HCT116 (cell line): Measurements from ENCODE around the gene NPSR1. TPM values are rescaled to one million over a fixed set of nuclear protein-coding genes. Genes with fewer than 3 reads are reported as not detected.

Experiments
- ATAC-seq: fragments of 200-7000 bp; cut with Tn5 transposase; 2 replicates; pipeline ENCODE4 v1.9.1; 2020; ENCODE audit warnings: mild to moderate bottlenecking, moderate library complexity
- BruUV-seq: library from RNA; stranded (reverse); fragments of 400-500 nt; replicated peaks from 2 replicates; lab custom pipeline; 2021; lab: Mats Ljungman, UMichigan
- CTCF ChIA-PET: fragments of 300-600 bp; sonication (Branson Sonifier 250); formaldehyde crosslinking; loops from one replicate; lab custom pipeline; 2021; ENCODE audit warnings: antibody characterized with exemption; lab: Charles Lee
- POLR2A ChIA-PET: fragments of 300-600, 350-600 bp; sonication (Branson Sonifier 250); formaldehyde crosslinking; loops from one replicate; lab custom pipeline; 2021; ENCODE audit warnings: antibody characterized with exemption; lab: Charles Lee
- RAD21 ChIA-PET, 2 experiments: fragments of 300-600 bp; sonication (Branson Sonifier 250); formaldehyde crosslinking; loops; one replicate each; lab custom pipeline; 2023; ENCODE audit warnings: low total read pairs in 2 of 2; ENCODE audit not compliant: uncharacterized antibody in 2 of 2, unreplicated experiment in 2 of 2, low non-redundant PET in 1 of 2; lab: Charles Lee
- DNase-seq: peaks from one replicate; pipeline ENCODE4 v3.0.0-alpha.2; 2010; ENCODE audit warnings: low read depth, low spot score
- H2AFZ ChIP-seq: fragments of 200-600 bp; shearing (Covaris generic), sonication (generic); 2 replicates; pipeline ENCODE4 v1.6.1; 2017; ENCODE audit warnings: low read depth, mixed run types, mixed read lengths, antibody characterized with exemption, low read length; ENCODE audit not compliant: poor library complexity, severe bottlenecking
- H3K27ac ChIP-seq: 2 replicates; pipeline ENCODE4 v1.5.1; 2012; ENCODE audit warnings: low read depth, low read length
- H3K27me3 ChIP-seq: fragments of 200-600 bp; sonication (generic); 2 replicates; pipeline ENCODE4 v1.6.1; 2016; ENCODE audit warnings: mixed run types, low read length, mixed read lengths; ENCODE audit not compliant: insufficient read depth
- H3K36me3 ChIP-seq, 2 experiments: fragments of 200-500 bp in 1 of 2; fragments of 200-600 bp in 1 of 2; sonication (Bioruptor generic) in 1 of 2; sonication (generic) in 1 of 2; 2 replicates each; pipeline versions ENCODE4 v1.5.1 to v1.6.1; 2014 to 2016; ENCODE audit warnings: low read length in 2 of 2, inconsistent platforms in 1 of 2, mixed read lengths in 1 of 2, mixed run types in 1 of 2; ENCODE audit not compliant: insufficient read depth in 2 of 2, control insufficient read depth in 1 of 2
- H3K4me1 ChIP-seq, 2 experiments: fragments of 200-600 bp in 1 of 2; sonication (generic) in 1 of 2; 2 replicates each; pipeline versions ENCODE4 v1.5.1 to v1.6.1; 2012 to 2017; ENCODE audit warnings: low read length in 2 of 2, inconsistent platforms in 1 of 2, mild to moderate bottlenecking in 1 of 2, mixed read lengths in 1 of 2, mixed run types in 1 of 2, moderate library complexity in 1 of 2; ENCODE audit not compliant: insufficient read depth in 2 of 2, control insufficient read depth in 1 of 2
- H3K4me2 ChIP-seq: fragments of 200-600 bp; sonication (generic); 2 replicates; pipeline ENCODE4 v1.6.1; 2017; ENCODE audit warnings: mixed run types, low read length, mixed read lengths
- H3K4me3 ChIP-seq, 2 experiments: fragments of 200-600 bp in 1 of 2; sonication (generic) in 1 of 2; replicated peaks in 1 of 2; 2 replicates each; pipeline ENCODE4 v1.5.1; 2011 to 2016; ENCODE audit warnings: low read length in 2 of 2, control low read depth in 1 of 2, low read depth in 1 of 2, mild to moderate bottlenecking in 1 of 2, mixed read lengths in 1 of 2, mixed run types in 1 of 2
- H3K79me2 ChIP-seq: fragments of 200-600 bp; sonication (generic); 2 replicates; pipeline ENCODE4 v1.6.1; 2017; ENCODE audit warnings: mild to moderate bottlenecking, mixed run types, low read length, moderate library complexity, mixed read lengths; ENCODE audit not compliant: insufficient read depth
- H3K9ac ChIP-seq: fragments of 200-600 bp; sonication (generic); 2 replicates; pipeline ENCODE4 v1.6.1; 2016; ENCODE audit warnings: low read length, mixed read lengths
- H3K9me2 ChIP-seq: fragments of 200-600 bp; sonication (generic), shearing (Covaris generic); 2 replicates; pipeline ENCODE4 v1.6.1; 2017; ENCODE audit warnings: mixed run types, mild to moderate bottlenecking, moderate library complexity; ENCODE audit not compliant: insufficient read depth
- H3K9me3 ChIP-seq, 2 experiments: fragments of 200-500 bp in 1 of 2; fragments of 200-600 bp in 1 of 2; sonication (Bioruptor generic) in 1 of 2; sonication (generic) in 1 of 2; 2 replicates each; pipeline ENCODE4 v1.6.1; 2014 to 2017; ENCODE audit warnings: low read length in 2 of 2, mixed read lengths in 2 of 2, inconsistent platforms in 1 of 2, low read depth in 1 of 2, mild to moderate bottlenecking in 1 of 2, mixed run types in 1 of 2, moderate library complexity in 1 of 2; ENCODE audit not compliant: control insufficient read depth in 1 of 2, insufficient read depth in 1 of 2
- H4K20me1 ChIP-seq: fragments of 200-600 bp; sonication (generic), shearing (Covaris generic); 2 replicates; pipeline ENCODE4 v1.6.1; 2017; ENCODE audit warnings: mixed run types, mild to moderate bottlenecking, moderate library complexity; ENCODE audit not compliant: insufficient read depth
- CEBPB ChIP-seq: IDR thresholded peaks from 2 replicates; pipeline ENCODE4 v1.6.1; 2012; ENCODE audit warnings: low read depth
- CTCF ChIP-seq, 3 experiments: fragments of 200-600 bp in 1 of 3; sonication (generic) in 1 of 3; IDR thresholded peaks in 2 of 3; conservative IDR thresholded peaks in 1 of 3; 2 replicates each; pipeline ENCODE4 v1.5.1; 2012 to 2017; ENCODE audit warnings: low read depth in 2 of 3, low read length in 2 of 3, antibody characterized with exemption in 1 of 3, borderline replicate concordance in 1 of 3, control low read depth in 1 of 3, mild to moderate bottlenecking in 1 of 3, mixed read lengths in 1 of 3, mixed run types in 1 of 3, moderate library complexity in 1 of 3; ENCODE audit not compliant: insufficient read depth in 1 of 3
- ELF1 ChIP-seq: IDR thresholded peaks from 2 replicates; pipeline ENCODE4 v1.6.1; 2012; ENCODE audit warnings: low read depth, borderline replicate concordance
- EZH2phosphoT487 ChIP-seq: fragments of 200-600 bp; IDR thresholded peaks from 2 replicates; pipeline ENCODE4 v1.6.1; 2018; ENCODE audit warnings: antibody characterized with exemption, borderline replicate concordance
- FOSL1 ChIP-seq: IDR thresholded peaks from 2 replicates; pipeline ENCODE4 v1.6.1; 2012; ENCODE audit warnings: low read depth
- POLR2A ChIP-seq: IDR thresholded peaks from 2 replicates; pipeline ENCODE4 v1.7.0; 2011; ENCODE audit warnings: borderline replicate concordance; ENCODE audit not compliant: insufficient read depth, insufficient read length; ENCODE audit errors: extremely low read depth
- POLR2AphosphoS5 ChIP-seq: IDR thresholded peaks from 2 replicates; pipeline ENCODE4 v1.6.1; 2011; ENCODE audit warnings: mild to moderate bottlenecking, low read depth, low read length, moderate library complexity
- SIN3A ChIP-seq: IDR thresholded peaks from 2 replicates; pipeline ENCODE4 v1.6.1; 2012; ENCODE audit warnings: low read depth
- SP1 ChIP-seq: IDR thresholded peaks from 2 replicates; pipeline ENCODE4 v1.6.1; 2012; ENCODE audit warnings: low read depth
- SRF ChIP-seq: IDR thresholded peaks from 2 replicates; pipeline ENCODE4 v1.6.1; 2012; ENCODE audit warnings: low read depth
- TCF7L2 ChIP-seq: IDR thresholded peaks from 2 replicates; pipeline ENCODE4 v1.7.0; 2011; ENCODE audit warnings: borderline replicate concordance, inconsistent platforms; ENCODE audit not compliant: insufficient read depth, insufficient read length; ENCODE audit errors: extremely low read depth
- ZBTB33 ChIP-seq: IDR thresholded peaks from 2 replicates; pipeline ENCODE4 v1.6.1; 2011; ENCODE audit warnings: mild to moderate bottlenecking, low read length, moderate library complexity; ENCODE audit not compliant: insufficient replicate concordance; ENCODE audit errors: extremely low read depth
- ZFX ChIP-seq: fragments of 450-650 bp; IDR thresholded peaks from 2 replicates; pipeline ENCODE4 v1.6.1; 2017
- intact Hi-C: fragments of 100-400 bp; cut with micrococcal nuclease; formaldehyde crosslinking; loops from 2 replicates; pipeline ENCODE4 v1.10.0; 2022
- total RNA-seq: library from RNA; stranded (reverse); gene quantifications from one replicate; pipeline ENCODE4 v1.2.1, GENCODE V29; 2021; ENCODE audit not compliant: unreplicated experiment

The NPSR1 gene
- total RNA-seq, 1 experiment from 2014 or later: not detected

DNA sequence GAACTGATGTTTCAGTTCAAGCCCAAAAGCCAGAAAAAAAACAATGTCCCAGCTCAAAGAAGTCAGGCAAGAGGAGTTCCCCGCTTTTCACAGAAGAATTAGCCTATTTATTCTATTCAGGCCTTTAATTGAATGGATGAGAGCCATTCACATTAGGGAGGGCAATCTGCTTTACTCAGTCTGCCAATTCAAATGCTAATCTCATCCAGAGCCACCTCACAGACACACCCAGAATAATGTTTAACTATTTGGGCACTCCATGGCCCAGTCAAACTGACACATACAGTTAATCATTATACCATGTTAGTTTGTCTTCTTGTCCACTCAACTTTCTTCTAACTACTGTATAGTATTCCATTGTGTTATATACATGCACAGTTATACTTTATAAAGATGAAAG lies 2.6 kb upstream of the NPSR1 start:
- no TSS peak for BruUV-seq
- no peaks in the 10 kb centered on the region for H3K79me2 ChIP-seq
- ATAC-seq: no peak

More for the DNA sequence above, 2.6 kb upstream of the NPSR1 start:
- Histone ChIP-seq H3K9ac (no peak overlapping the region), H4K20me1 (no peaks in the 10 kb centered on the region), H3K9me3 (no peaks in the 10 kb centered on the region), H3K4me2 (no peak overlapping the region), H3K27ac (no peak overlapping the region), H3K9me2 (no peaks in the 10 kb centered on the region), H2AFZ (no peak overlapping the region), H3K36me3 (no peaks in the 10 kb centered on the region), H3K27me3 (no peaks in the 10 kb centered on the region), H3K4me1 (peaks cover 0 to 3% of the 10 kb centered on the region in 2 experiments; a peak in 1 of 4 replicates), H3K4me3 (no peak overlapping the region)
- RAD21 ChIA-PET: no interaction called here
- intact Hi-C loops: loop anchor here (10.0 kb wide), 1 partner anchor 61 kb away; no protein-coding TSS in a partner anchor
- TF ChIP-seq EZH2phosphoT487 (no peak), SIN3A (no peak), FOSL1 (no peak), ZBTB33 (no peak), ZFX (no peak), ELF1 (no peak), CEBPB (no peak), TCF7L2 (no peak), POLR2AphosphoS5 (no peak), SRF (no peak), POLR2A (no peak), CTCF (IDR thresholded peaks at IDR 0.05 in 2 of 3, conservative IDR thresholded peaks at IDR 0.05 in 1 of 3; ENCODE audit: borderline replicate concordance in 1 of 3, insufficient read depth in 1 of 3, low read depth in 2 of 3, low read length in 2 of 3) (no peak), SP1 (no peak)
- DNase-seq: no peak
- CTCF ChIA-PET: no interaction called here
- POLR2A ChIA-PET: no interaction called here
